NK-92 (cell line): Measurements from ENCODE around the gene IMMP2L.

Experiments used
- DNase-seq: peaks from one replicate; lab custom pipeline; 2025; ENCODE audit not compliant: unreplicated experiment; lab: John Stamatoyannopoulos, UW

Gene IMMP2L

DNA sequence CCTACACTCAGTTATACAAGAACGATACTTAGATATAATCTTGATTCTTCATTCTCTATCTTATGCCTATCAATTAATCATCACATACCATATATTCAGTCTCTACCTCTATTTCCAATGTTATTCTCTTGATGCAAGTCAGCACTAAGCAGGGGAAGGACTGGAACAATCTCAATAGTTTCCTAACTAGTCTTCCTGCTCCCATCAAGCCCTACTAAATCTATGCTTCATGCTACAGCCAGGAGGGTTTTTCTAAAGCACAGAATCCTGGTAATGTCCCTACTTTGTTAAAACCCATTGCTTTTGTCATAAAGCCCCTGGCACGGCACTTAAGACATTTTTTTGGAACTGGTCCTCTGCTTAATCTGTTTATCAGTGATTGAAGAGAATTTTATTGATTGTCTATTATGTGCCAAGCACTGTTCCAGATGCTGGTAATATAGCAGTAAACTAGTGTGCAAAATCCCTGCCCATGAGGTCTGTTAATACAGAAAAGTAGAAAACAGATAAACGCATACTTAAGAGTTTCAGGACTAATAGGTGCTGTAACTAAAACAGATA, 794.7 kb downstream of the IMMP2L start:
- DNase-seq, result no peak

DNA sequence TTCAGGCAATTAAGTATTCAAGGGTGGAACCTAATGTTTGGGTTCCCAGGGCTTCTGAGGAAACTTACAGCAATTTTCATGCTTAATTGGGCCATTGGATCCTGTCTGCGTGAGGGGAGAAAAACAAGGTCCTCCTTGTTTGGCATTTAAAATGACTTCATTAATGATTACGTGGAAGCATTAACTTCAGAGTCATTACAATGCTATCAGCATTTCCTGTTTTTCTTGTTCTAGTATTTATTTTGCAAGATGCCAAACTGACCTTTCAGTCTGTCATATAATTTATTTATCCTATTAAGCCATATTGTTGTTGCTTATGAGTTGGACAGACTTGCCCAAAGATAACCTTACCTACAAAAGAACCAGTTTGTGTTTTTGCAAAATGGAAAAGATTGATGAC, 795.4 kb downstream of the IMMP2L start:
- no peak for DNase-seq

DNA sequence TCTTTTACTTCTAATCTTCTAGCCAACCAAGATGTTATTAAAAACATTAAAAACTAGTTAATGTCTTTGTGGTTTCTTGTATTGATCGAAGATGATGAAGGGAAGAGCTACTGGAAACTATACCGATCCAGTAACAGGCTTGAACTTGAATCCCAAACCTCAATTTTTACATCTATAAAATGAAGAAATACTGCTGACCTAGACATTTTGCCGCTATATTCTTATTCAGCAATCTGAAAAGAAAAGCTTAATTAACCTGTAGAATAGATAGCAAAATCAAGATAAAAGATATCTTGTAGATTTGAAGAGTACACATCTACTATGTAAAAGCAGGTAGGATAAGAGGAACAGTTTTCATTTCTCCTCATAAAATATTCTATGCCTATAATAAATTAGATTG, 797.4 kb downstream of the IMMP2L start:
- DNase-seq, result no peak

DNA sequence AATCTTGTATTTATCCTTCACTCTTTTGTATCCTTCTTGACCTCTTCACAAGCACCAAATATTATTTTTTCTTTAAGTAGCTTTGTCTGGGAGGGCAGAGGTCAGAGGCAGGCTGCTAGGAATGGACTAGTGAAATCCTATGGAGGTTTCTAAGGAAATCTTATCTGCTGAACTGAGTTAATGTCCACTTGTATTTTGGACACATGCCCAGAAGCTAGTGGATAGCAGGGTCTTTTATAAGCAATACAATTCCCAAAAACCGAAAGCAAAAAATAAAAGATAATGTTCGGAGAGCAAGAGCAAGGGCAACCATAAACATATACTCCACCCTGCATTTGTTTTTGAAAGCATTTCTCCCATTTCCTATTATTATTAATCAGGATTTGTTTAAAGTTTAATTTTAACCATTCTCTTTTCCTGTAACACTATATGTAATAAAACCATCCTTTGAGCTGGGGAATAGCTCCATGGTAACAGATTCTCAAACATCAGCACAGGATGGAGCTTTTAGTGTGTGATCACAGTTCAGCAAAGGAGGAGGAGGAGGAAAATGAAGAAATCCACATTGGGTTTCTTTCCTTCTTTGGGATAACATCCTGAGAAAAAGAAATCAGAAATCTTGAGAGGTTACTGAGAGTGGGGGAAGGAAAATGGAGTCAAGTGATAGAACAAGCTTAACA, 799.6 kb downstream of the IMMP2L start:
- DNase-seq, result no peak

DNA sequence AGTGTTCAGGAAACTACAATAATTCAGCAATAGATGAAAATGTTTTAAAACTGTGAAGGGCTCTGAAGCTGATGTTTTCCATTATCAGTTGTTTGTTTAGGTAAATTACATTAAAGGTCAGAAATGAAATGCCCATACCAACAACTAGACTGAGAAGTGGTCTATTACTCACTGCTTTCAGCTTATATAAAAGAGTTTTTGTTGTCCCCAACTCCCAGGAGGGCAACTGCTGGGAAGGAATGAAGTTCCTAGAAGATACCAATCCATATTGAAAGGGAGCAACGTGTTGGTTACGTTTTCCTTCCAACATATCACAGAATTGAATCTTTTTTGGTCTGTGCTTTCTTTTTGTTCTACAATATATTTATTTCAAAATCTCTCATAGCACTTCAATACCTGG, 802.0 kb downstream of the IMMP2L start:
- no peak for DNase-seq

DNA sequence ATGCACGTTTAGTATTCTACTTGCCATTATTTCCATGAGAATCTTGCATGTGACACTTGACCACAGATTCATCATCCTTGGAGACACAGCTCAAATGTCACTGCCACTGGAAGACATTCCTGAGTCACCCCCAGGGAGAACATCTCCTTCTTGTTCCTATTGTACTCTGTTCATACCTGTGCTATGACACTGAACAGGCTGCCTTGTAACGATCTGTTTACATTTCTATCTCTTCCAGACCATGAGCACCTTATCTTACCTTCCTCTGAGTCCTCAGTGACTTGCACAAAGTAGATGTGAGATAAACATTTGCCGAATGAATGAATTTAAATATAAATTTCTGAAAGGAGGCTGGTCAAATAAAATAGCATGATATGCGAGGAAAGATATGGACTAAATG, 803.2 kb downstream of the IMMP2L start:
- no peak for DNase-seq

DNA sequence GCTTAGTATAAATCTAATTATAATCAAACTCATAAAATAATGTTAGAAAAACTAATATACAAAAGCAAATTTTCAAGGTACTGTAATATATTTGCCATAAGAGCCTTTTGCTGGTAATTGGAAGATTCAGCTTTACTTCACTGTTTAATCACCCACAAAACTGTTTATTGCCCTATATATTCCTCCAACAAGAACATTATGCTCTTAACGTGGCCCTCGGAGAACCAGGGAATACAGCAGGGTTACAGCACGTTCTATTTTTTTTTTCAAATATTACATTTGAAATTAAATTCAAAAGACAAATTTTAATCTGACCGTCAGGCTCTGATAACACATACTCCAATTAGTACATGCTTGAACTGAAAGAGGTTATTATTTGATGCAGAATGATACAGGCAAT, 807.6 kb downstream of the IMMP2L start:
- DNase-seq, result no peak

DNA sequence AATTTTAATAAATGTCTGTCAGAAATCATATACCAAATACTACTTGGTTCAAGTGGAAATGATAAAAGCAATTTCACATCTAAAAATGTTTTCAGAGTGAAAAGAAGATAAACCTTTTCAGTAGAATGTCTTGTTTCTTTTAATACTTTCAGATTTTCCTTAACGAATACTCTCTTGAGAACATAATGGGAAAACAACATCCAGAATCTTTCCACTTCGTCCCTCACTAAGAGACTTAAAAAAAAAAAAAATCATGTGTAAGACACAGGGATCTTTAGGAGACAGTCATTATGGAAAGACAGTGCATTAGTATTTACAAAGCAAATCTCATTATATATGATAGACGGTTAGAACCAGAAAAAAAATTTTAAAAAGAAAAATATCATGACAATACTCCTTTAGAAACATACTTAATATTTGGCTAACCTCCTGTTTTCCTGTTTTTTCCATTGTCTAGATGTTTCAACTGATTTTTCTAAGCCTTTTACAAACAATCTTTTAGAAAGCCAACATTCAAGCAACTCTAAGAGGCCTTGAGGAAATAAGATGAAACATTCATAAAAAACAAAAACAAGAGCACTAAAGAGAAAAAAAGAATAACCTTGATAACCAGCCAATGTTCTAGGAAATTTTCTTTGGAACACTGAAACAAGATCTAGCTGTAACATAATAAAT, 811.2 kb downstream of the IMMP2L start:
- no peak for DNase-seq

DNA sequence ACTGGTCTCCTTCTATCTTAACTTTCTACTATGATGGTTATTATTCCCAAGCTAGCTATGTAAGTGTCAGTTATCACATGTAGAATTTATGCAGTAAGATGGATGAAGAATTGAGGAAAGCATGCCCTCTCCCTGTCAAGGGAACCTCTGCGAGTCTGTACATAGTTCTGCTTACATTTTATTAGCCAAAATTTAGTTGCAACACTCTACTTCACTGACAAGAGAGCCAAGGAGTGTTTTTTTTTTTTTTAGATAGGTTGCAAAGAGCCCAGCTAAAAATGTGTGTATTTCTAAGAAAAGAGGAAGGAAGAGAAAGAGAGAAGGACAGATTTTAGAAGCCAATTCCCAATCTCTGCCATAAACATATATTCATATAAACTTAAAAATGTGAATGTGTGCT, 829.1 kb downstream of the IMMP2L start:
- DNase-seq, result no peak

DNA sequence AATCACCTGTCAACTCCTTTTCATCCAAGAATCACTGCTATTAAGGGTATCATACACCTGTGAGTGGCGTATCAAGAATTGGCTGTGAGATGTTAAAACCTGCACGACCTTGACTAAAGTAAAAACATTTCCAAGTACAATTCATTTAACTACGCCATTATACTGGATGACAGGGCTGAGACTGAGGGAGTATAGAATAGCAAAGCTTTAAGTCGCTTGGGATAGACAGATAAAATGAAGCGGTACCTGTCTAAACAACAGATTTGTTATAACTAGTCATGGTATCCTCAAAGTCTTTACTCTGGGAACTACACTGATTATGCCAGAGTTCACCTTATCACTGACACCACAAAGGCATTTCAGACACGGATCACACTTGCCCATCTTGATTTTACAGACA, 837.5 kb downstream of the IMMP2L start:
- no peak for DNase-seq

DNA sequence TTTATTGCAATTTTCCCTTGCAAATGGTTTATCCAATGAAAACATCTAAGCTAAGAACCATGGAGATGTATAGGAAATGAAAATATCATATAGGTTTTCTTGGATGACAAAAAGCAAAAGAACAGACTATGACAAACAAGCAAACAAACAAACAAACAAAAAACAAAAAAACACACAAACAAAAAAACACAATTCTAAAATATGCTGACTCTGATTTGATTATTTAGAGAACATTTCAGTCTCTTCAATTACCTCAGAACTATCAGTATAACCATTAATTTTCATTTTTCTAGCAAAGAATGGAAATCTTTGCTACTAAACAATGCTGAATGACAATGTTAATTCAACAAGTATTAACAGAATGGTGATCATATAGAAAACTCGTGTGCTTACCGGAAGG, 840.9 kb downstream of the IMMP2L start:
- DNase-seq, result no peak

DNA sequence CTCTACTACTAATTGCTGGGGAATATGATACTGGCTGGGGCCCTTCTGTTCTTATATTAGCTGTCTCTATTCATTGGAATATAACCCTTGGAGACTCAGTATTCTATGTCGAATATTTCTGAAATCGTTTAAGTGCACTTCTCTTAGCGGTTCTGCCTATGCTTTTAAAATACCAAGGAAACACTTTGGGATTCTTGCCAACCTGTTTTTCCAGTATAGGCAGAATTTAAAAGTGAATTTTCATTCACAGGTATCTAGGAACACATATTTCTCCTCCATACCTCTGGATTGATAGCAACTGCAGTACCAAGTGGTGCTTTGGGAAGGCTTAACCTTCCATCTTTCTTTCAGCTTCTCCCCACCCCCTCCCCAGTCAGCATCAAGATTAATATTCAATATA, 841.7 kb downstream of the IMMP2L start:
- no peak for DNase-seq

DNA sequence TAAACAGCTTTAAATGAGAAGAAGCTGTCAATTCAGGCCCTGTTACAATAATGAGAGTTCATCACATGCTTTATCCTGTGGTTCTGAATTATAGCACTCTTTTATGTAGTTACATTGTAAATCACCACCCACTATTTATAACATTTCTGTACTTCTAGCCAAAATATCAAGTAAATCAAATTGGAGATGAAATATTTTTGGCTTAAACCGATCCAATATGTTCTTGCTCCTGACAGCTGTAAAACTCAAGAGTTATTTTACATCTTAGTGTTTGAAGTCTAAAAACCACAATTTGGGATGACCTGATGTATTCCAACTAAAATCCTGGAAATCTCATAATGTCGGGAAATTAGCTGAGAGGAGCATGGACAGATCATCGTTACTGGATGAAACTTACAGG, 842.6 kb downstream of the IMMP2L start:
- no peak for DNase-seq

DNA sequence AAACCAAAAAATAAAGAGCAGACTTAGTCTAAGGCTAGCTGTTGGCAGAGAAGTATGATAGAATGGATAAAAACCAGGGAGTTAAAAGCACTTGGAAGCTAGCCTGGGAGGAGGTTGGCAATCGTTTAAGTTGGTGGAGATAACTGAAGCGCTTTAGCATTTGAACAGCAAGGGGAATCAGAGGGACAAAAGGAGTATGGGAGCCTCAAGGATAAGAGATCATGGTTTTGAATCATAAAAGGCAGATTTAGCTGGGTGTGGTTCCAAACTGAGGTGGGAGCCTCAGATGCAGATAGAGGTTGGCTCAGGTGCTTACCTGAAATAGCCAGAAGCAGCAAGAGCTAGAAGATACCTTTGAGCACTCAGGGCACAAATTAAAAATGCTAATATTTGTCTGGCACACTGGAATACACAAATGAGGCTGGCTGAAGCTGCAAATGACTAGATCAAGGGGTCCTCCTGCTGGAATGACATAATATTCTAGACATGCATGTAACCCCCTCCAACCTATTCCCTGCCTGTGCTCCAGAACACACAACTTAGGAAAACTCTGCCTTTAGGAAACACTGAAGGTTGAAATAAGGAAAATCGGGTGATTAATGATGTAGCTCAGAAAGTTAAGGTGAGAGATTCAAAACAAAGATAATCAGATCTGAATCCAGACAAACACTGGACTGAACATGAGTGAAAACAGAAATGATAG, 843.6 kb downstream of the IMMP2L start:
- DNase-seq, result no peak

DNA sequence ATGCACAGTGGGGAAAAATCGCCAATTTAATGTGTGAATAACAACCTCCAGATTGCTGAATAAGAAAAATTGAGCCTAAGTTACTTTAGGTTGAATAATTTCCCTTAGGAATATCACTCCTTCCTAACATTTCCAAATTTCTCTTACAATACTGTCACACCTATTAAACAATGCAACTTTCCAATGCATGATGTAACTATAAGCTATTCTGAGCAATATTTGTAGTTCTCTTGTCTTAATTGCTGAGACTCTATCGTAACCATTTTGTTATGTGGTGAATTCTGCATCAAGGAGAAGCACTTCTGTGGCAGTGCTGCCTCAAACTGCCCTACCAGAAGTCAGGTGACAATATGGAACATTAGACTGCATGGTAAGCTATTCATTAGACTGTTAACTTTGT, 858.1 kb downstream of the IMMP2L start:
- DNase-seq, result no peak

DNA sequence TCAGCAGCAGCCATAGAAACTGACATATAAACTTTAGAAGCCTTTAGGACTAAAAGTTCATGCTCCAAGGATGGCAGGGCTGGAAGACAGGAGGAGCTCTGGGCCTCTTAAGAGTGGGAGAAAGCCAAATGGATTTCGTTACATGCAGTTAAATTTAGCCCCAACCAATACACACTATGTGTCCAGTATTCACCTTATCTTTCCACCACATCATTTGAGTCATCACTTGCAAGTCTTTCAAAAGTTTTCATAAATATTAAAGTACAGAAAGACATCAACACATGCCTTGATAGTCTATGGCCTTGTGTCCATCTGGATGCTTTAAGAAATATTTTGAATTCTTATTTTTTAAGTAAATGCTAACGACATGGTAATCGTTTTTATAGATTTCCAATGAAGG, 863.7 kb downstream of the IMMP2L start:
- DNase-seq, result no peak

DNA sequence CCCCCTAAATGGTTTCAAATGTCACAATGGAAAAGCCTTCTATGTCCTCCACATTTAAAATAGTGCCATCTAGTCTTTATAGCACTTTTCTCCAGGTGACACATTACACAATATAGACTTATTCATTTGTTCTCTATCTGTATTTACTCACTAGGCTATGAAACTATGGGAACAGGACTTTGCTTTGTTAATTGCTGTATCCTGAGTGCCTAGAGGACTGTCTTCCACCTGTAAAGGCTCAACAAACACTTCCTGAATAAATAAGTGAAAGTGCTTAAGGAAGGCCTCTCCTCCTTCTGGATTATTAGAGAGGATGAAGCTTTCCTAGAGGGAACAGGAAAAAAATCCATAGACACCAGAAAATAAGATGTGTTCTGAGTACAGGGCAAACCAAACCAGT, 868.9 kb downstream of the IMMP2L start:
- DNase-seq, result no peak

DNA sequence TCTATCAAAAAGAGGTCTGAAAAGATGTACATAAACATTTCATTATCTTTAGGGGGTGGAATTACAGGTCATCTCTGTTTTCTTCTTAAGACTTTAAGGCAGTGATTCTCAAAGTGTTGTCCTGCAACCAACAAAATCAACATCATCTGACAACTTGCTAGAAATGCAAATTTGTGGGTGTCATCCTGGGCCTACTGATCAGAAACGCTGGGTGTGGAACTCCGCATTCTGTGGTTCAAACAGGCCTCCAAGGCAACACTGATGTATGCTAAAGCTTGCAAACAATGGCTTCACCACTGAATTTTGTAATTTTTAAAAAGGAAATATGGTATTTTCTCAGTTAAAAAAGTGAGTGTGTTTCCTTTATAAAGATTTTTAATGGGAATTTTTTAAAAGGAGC, 873.4 kb downstream of the IMMP2L start:
- DNase-seq, result no peak

DNA sequence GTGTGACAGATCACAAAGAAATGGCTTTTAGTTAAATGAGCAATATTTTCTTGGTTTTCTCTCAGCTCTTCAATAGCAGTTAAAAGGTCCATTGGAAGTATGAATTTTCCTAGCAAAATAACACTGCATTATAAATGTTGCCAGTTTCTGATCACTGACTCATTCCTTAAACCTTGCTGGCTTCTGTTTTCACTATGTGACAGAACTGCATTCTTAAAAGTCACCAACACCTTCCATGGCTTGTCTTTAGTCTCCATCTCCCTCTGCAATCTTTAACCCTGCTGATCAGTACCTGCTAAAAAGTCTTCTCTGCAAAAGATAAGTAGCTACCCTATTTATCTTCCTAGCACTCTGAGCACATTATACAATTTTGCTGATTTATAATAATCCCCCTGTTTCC, 876.4 kb downstream of the IMMP2L start:
- DNase-seq, result no peak

DNA sequence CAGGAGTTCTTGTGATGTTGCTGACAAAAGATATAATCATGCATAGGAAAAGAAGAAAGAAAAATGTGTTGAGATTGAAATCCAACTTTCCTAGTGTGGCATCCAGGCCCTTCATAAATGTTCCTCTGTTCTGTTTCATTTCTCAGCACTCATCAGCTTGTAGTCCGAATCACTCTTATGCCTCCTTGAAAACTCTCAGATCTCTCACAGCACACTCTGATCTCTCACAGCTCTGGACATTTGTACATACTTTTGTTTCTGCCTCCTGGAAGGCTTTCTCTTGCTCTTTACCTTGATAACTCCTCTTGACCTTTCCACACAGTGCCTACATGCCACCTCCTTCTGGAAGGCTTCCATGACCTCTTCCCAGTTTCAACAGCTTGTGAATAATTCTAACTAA, 880.4 kb downstream of the IMMP2L start:
- DNase-seq, result no peak

DNA sequence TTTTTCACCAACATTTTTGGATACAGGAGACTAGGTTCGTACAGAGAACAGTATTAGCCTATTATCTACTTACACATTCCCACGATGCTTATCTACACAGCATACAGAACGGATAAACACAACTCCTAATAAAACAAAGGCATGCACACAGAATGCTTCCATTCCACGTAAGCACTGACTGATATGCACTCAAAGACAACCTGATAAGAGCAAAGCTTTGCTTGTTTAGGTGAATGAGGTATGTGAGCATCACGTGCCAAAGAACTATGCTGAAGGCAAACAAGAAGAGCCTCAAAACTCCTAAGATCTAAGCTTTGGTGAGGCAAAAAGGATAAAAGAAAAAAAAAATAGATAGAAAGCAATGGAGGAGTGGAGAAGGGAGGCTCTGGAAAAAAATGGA, 884.9 kb downstream of the IMMP2L start:
- DNase-seq, result no peak

DNA sequence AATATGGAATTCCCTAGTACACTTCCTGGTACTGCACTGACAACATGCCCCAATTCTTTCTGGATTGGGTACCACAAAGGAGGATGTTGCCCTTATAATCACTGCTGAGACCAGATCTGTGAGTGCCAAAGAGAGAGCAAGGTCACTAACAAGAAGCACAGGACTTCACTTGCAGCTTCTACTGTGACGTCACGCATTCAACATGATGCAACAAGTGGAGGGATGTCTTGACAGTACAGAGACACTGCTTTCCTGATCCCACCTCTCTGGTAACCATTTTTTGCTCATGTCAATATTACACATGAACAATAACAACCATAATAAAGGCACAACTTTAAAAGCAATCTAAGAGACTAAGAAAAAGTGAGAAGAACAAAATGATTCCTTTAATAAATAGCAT, 885.5 kb downstream of the IMMP2L start:
- no peak for DNase-seq
